ENCODE measurements around the gene CDH19. TPM values are rescaled to one million over a fixed set of nuclear protein-coding genes. Genes with fewer than 3 reads are reported as not detected.

The CDH19 gene, protein sequence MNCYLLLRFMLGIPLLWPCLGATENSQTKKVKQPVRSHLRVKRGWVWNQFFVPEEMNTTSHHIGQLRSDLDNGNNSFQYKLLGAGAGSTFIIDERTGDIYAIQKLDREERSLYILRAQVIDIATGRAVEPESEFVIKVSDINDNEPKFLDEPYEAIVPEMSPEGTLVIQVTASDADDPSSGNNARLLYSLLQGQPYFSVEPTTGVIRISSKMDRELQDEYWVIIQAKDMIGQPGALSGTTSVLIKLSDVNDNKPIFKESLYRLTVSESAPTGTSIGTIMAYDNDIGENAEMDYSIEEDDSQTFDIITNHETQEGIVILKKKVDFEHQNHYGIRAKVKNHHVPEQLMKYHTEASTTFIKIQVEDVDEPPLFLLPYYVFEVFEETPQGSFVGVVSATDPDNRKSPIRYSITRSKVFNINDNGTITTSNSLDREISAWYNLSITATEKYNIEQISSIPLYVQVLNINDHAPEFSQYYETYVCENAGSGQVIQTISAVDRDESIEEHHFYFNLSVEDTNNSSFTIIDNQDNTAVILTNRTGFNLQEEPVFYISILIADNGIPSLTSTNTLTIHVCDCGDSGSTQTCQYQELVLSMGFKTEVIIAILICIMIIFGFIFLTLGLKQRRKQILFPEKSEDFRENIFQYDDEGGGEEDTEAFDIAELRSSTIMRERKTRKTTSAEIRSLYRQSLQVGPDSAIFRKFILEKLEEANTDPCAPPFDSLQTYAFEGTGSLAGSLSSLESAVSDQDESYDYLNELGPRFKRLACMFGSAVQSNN
- total RNA-seq = 1 to 10 TPM in 1 of 2 donors, under 1 TPM in 1; 0.67 to 3.6 TPM

DNA sequence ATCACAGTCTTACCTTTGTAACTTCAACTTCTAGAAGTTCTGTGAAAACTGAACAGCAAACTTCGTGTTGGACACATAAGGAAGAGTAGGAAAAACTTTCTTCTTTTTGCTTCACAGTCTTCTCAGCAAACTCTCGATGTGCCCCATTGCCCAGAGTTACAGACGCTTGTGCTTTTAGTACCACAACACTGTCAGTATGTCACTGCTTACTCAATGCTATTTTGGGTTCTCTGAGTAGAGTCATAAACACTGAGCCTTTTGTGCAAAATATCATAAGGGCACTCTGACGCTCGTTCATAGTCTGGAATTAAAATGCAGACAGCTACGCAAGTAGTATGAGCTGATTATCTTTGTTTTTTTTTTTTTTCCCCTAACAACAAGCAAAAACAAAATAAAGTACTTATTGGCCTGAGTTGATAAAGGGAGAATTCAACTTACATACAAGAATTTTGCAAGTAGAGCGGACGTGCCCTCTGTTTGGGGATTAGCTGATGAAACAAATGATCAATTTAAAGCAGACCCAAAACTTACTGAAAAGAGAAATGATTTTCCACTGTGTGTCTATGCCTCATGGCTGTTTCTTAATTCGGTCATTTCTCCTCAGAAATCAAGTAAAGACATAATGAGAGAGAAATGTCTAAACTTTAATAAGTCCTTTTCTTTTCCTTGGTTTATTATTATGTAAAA is at the start of gene CDH19:
TSS of gene CDH19 (minus strand) at position 150 of the 687 bp plus-strand sequence. CDS start 31,886 bp downstream, outside the sequence.
- no peak within 1 kb of the TSS for H3K4me3 ChIP-seq
- H3K9ac ChIP-seq (ENCODE audit: low read depth in 2 of 2, low read length in 2 of 2) = no peak within 1 kb of the TSS
- no peak for DNase-seq

DNA sequence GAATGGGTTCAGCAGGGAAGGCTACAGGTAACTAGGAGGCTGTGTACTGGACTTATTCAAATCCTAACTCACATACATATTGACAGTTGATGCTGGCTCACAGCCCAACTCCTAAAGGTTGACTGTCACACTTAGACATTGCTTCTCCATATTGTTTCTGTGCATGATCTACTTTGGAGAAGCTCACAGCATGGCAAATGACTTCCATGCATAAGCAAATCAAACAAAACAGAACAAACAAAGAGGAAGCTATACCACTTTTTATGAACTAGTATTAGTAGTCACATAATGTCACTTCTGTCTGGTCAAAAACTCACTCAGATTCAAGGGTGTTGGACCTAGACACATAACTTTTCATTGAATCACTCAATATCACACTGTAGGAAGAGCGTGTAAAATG is 43.8 kb upstream of the CDH19 start:
- TF ChIP-seq, protein P1, sequence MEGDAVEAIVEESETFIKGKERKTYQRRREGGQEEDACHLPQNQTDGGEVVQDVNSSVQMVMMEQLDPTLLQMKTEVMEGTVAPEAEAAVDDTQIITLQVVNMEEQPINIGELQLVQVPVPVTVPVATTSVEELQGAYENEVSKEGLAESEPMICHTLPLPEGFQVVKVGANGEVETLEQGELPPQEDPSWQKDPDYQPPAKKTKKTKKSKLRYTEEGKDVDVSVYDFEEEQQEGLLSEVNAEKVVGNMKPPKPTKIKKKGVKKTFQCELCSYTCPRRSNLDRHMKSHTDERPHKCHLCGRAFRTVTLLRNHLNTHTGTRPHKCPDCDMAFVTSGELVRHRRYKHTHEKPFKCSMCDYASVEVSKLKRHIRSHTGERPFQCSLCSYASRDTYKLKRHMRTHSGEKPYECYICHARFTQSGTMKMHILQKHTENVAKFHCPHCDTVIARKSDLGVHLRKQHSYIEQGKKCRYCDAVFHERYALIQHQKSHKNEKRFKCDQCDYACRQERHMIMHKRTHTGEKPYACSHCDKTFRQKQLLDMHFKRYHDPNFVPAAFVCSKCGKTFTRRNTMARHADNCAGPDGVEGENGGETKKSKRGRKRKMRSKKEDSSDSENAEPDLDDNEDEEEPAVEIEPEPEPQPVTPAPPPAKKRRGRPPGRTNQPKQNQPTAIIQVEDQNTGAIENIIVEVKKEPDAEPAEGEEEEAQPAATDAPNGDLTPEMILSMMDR (IDR thresholded peaks at IDR 0.05) = no peak
- Histone ChIP-seq H3K4me1 (no peaks in the 10 kb centered on the region), H3K27me3 (no peaks in the 10 kb centered on the region), H3K9me3 (no peaks in the 10 kb centered on the region), H3K9ac (ENCODE audit: low read depth in 2 of 2, low read length in 2 of 2) (no peak overlapping the region), H3K4me3 (no peak overlapping the region), H3K36me3 (no peaks in the 10 kb centered on the region), H3K27ac (no peak overlapping the region)
- intact Hi-C loops (cut with DNase I) = no loop called here
- no peak for DNase-seq

More for the DNA sequence above, at the start of gene CDH19:
- TF ChIP-seq, protein P1 (IDR thresholded peaks at IDR 0.05) = no peak
- intact Hi-C loops (cut with DNase I) = no loop called here
- no peaks in the 10 kb centered on the region for H3K4me1 ChIP-seq
- H3K9me3 ChIP-seq = no peaks in the 10 kb centered on the region
- H3K36me3 ChIP-seq = no peaks in the 10 kb centered on the region
- no peak within 1 kb of the TSS for H3K27ac ChIP-seq
- no peaks in the 10 kb centered on the region for H3K27me3 ChIP-seq

GRCh38 chr18:66646609-66647008 is 42.7 kb upstream of the CDH19 start:
- intact Hi-C loops (cut with DNase I) = no loop called here
- no peak for DNase-seq
- H3K27ac ChIP-seq = no peak overlapping the region
- no peaks in the 10 kb centered on the region for H3K36me3 ChIP-seq
- TF ChIP-seq, protein P1 (IDR thresholded peaks at IDR 0.05) = no peak
- H3K9ac ChIP-seq (ENCODE audit: low read depth in 2 of 2, low read length in 2 of 2) = no peak overlapping the region
- no peaks in the 10 kb centered on the region for H3K27me3 ChIP-seq
- H3K4me3 ChIP-seq = no peak overlapping the region
- no peaks in the 10 kb centered on the region for H3K4me1 ChIP-seq
- no peaks in the 10 kb centered on the region for H3K9me3 ChIP-seq

DNA sequence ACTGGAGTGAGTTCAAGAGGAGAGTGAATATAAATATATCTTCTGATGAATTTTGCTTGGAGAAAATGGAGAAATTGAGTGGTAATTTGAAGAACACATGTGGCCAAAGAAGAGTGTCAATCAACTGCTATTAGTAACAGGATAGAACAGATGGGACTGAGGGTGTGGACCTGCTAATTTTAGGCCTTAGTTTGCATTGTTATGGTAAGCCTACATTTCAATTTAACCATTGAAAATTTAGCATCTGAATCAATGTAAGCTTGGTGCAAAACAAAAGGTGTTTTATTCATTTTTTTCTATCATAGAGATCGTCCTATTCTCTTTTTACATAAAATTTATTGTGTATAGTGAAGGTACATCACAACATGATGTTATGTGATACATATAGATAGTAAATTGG is 42.1 kb upstream of the CDH19 start:
- H3K4me1 ChIP-seq = no peaks in the 10 kb centered on the region
- no peaks in the 10 kb centered on the region for H3K36me3 ChIP-seq
- no peak overlapping the region for H3K4me3 ChIP-seq
- TF ChIP-seq, protein P1 (IDR thresholded peaks at IDR 0.05) = no peak
- H3K9me3 ChIP-seq = no peaks in the 10 kb centered on the region
- DNase-seq = no peak
- no peak overlapping the region for H3K9ac ChIP-seq (ENCODE audit: low read depth in 2 of 2, low read length in 2 of 2)
- intact Hi-C loops (cut with DNase I) = no loop called here
- no peaks in the 10 kb centered on the region for H3K27me3 ChIP-seq
- H3K27ac ChIP-seq = no peak overlapping the region

DNA sequence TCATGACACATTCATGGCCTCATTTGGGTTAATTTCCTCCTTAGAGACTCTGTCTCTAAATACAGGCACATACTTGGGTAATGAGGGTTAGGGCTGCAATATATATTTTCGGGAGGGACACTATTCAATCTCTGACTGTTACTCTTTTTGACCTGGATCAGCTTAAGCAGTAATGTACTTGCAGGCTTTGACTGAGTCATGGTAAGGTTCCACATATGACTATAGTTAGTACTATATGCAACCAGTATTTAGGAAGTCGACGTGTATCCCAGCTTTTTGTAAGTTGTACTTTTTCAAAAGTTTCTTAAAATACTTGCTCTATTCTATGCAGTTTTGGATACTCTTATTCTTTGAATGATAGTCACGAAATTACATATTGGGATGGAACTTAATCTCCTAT is 37.2 kb upstream of the CDH19 start:
- Histone ChIP-seq H3K4me3 (no peak overlapping the region), H3K9ac (ENCODE audit: low read depth in 2 of 2, low read length in 2 of 2) (no peak overlapping the region), H3K4me1 (no peaks in the 10 kb centered on the region), H3K27ac (no peak overlapping the region), H3K36me3 (no peaks in the 10 kb centered on the region), H3K27me3 (no peaks in the 10 kb centered on the region), H3K9me3 (no peaks in the 10 kb centered on the region)
- intact Hi-C loops (cut with DNase I) = no loop called here
- no peak for DNase-seq
- TF ChIP-seq, protein P1 (IDR thresholded peaks at IDR 0.05) = no peak
